NCI-H748 (cell line): ENCODE results near the gene DIP2C.
"Not testable (repeated sequence)": the region's sequence is repeated elsewhere in the genome, so short reads cannot be mapped to it uniquely, and the experiment has no call there.

Source experiments
- DNase-seq: peaks from one replicate; lab custom pipeline; 2025; ENCODE audit not compliant: unreplicated experiment; lab: John Stamatoyannopoulos, UW

DIP2C gene

DNA sequence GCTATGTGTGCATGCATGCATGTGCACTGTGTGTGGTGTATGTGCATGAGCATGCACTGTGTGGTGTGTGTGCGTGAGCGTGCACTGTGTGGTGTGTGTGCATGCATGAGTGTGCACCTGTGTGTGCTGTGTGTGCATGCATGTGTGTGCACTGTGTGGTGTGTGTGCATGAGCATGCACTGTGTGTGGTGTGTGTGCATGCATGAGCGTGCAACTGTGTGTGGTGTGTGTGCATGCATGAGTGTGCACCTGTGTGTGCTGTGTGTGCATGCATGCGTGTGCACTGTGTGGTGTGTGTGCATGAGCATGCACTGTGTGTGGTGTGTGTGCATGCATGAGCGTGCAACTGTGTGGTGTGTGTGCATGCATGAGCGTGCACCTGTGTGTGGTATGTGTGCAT is 10.7 kb upstream of the DIP2C start:
- DNase-seq: not testable (repeated sequence)

DNA sequence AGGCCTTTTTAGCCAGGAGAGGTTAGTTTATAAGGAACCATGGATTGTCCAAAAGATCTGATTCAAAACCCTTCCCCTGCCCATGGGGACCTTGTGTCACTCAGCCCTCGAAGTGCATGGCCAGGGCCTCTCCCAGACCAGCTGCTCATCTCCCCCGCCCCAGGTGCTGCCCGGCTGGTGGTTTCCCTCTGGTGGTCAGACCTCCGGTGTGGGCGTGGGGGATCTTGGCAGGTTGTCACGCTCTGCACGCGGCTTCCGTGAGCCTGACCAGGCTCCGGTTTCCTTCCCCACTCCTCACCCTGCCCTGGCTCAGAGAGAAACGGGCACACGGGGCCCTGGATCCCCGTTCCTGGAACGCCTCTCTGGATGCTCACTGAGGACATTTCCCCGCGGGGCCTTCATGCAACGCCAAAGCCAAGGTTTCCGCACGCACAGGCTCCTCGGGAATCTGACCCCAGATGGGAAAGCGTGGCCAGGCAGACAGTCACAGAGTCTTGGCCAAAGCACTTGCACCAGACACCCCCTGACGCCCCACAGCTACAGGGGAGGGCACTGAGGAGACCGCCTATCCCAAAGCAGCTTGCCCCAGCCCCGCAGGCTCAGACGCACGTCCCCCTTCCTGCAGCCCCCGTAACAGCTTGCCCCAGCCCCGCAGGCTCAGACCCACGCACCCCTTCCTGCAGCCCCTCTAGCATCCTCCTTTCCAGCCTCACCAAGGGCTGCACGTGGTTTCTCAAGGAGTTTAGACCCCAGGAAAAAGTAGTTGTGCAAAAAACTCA is 7.8 kb upstream of the DIP2C start:
- DNase-seq: no peak

DNA sequence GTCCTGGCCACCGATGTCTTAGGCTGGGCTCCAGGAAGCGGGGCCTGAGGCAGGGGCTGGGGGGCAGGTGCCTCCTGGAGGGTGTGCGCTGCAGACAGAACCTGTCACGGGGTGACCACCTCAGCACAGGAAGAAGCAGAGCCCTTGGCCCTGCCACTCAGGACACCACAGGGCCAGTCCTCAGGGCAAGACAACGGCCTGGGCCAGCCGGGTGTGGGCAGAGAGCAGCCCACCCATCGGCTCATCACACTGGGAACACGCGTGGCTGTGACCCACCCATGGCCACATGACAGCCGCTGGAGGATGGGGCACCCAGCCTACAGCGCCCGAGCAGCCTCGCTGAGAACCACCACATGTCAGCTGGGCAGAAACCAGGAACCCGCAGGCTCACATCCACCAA is 5.9 kb upstream of the DIP2C start:
- no peak for DNase-seq

DNA sequence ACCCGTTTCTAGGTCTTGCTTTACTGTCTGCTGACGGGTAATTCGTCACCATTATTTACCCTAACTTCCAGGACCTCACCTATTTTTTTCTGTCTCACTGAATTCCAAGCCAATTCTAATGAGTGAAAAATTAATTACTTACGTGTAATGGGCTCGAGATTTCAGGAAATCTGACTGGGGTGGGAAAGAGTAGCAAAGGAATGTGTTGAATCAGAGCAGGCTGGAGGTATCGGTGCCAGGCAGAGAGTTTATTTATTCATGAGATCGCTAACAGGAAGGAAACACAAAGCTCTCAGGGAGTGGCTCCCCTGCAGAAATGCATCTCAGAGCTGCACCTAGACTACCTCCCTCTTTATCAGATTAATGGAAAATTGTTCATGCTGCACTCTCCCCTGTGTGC is 4.0 kb upstream of the DIP2C start:
- DNase-seq: peak; percentile 28

DNA sequence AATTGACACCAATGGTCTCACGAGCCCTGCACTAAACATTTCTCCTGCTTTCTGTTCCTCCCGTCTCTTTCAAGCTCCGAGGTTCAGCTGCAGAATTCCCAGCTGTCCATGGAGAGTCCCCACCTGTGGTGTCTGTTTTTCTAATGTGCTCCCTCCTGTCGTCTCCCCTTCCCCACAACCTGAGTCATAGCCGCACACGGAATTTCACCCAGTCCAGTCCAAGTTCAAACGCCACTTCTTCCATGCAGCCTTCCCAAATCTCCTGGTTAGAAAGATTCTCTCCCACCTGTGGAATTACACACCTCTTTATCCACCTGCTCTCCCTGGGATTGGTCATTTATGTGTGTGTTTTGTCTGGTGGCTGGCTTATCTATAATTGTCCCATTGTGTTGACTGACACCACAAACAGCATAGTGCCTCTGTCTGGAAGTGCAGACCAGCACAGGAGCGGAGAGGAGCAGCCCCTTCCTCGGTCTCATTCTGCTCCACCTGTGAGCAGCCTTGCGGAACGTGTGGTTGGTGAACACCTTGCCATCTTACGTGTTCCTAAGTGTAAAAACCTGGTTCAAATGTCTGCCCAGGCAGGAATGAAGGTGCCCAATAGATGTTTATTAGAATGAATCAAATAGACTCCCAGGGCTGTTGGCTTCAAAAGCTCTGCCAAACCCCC is 3.3 kb upstream of the DIP2C start:
- no peak for DNase-seq

DNA sequence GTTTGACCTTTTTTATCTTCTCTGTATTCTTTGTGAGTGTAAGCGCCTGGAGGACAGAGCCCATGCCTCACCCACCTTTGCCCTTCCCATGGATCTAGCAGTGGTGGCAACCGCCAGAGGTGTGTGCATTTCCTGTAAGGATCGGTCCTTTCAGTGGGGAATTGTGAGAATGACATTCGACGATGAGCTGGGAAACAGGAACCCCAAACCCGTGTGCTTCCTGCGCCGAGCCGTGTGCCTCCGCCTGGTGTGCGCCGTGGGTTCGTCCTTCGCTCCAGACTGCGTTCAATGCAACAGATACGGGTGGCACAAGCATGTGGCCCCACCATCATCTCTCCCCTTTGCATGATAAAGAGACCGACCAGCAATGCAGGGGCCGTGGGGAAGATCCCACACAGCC is 1.7 kb upstream of the DIP2C start:
- DNase-seq: no peak

DNA sequence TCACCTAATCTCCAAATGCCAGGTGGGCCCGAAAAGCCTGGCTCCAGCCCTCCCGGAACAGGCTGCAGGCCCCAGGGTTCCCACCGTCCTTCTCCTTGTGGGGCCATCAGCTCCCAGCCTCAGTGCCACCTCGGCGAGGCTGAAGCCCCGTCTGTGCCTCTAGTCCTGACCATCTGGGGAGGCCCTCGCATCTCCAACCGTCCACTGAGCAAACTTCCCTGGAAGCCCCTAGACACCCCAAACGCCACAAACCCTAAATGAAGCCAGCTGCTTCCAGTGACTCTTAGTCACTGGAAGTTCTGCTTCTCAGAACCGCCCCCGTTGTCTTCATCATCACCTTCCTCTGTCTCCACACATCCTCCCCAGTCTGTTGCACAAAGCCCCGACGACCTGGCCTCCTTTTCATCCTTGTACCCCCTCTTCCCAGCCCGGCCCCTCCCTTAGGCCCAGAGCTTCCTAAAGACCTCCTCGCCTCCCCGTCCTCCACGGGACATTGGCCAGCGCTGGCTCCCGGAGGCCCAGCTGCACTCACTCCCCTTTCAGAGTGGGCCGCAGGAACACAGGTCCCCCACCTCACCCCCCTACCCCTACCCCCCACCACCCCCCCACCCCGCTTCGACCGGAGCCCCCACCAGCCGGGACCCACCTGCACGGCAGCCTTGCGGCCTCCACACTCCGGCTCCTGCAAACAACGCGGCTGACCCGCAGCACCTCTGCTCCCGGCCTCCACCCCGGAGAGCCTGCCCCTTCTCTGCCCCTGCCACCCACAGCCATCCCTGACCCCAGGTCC is 1.1 kb upstream of the DIP2C start:
- no peak for DNase-seq

DNA sequence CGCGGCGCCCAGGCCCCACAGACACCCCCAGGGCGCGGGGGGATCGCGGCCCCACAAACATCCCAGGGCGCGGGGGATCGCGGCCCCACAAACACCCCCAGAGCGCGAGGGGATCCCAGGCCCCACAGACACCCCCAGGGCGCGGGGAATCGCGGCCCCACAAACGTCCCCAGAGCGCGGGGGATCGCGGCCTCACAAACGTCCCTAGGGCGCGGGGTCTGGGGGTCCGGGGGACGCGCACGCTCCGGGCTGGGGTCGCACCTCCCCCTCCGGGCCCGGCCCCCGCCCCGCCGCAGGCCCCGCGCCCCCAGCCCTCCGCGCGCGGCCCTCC is 382 bp downstream of the DIP2C start:
- no peak for DNase-seq

DNA sequence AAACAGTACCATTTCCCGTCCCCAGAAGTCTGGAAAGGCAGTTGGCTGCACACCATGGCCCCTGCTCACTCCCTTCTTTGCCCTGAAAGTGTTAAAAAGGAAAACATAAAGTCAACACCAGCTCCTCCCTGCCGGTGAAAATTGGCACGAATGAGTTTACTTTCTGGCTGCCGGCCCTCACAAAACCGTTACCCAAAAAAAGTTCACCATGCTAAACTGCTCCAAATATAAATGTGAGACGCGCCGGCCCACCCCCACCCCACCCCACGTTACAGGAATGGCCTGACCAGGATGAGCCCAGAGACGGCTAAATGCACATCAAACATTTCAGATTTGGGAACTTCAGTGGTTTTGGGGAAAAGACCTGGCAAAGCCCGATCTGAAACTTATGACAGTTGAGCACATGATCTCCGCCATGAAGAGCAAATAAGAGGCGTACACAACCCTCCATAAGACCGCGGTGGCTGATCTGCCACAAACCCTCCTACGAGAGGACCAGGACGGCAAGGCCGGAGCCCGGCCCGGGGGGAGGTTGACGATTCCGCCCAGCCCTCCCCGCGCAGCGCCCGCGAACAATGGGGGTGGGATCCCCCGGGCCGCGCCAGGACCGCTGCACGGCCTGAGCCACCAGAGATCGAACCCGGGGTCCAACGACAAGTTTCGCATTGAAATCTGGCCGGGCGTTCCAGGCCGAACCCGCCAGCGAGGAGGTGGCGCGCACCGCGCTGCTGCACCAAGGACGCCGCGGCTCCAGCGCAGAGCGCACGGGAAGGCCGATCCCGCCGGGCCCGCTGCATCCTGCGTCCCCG is 952 bp downstream of the DIP2C start:
- peak; percentile 58 for DNase-seq

DNA sequence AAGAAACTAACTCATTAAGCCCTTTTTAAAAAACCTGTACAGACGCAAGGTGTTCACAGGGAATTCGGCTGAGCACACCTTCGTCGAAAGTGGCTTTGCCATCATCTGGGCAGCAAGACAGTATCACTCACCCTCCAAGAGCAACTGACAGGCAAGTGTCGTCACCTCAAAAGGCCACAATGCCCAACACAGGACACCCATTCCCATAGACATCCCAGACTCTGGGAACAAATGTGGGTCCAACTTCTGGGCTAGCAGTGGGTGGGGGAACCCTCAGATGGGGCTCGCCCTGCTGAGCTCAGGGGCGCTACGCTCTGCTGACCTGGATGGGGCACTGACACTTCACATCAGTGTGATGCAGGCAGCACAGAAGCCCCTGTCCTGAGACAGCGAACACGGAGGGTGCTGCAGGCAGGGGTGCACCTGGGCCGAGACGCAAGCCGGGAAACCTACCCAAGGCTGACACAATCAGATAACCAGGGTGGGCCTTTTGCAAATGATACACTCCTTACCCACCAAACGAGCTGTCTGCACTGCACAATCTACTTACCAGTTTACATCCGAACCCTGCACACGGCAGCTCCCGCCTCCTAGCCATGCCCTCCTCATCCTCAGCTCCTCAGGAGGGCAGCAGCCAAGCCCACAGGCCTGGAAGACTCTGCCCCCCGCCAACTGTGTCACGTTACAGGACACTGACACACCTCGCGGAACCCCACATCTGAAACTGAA is 1.7 kb downstream of the DIP2C start:
- no peak for DNase-seq

DNA sequence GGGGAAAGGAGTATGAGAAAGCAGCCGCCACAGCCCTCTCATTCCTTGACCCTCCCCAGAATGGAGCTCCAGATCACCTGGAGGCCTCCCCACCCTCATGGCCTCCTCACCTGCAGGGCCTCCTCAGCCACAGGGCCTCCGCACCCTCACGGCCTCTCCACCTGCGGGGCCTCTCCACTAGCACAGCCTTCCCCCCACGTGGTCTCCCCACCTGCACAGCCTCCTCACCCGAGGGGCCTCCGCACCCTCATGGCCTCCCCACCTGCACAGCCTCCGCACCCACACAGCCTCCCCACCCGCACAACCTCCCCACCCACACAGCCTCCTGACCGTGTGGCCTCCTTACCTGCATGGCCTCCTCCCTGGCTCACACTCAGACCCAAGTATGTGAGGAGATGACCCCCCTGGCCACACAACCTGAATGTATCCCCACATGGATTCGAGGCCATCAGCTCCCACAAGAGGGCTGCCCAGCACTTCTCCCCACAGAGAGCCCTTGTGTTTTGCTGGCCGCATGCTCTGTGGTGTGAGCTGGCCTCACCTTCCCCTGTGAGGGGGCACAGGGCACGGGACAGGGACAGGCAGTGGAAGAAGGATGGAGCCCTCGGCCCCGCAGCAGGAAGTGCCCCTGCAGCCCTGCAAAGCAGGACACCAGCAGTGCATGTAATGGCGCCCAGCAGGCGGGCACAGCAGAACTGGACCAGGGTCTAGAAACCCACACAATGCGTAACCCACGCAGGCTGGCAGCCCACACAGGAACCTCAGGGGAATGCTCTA is 3.1 kb downstream of the DIP2C start:
- DNase-seq: no peak

DNA sequence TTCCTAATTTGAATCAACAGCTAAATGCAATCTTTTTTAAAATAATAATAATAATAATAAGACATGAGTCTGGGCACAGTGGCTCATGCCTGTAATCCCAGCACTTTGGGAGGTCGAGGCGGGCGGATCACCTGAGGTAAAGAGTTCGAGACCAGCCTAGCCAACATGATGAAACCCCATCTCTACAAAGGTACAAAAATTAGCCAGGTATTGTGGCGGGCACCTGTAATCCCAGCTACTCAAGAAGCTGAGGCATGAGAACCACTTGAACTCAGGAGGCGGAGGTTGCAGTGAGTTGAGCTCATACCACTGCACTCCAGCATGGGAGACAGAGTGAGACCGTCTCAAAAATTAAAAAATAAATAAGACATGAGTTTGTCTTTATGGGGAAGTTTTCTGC is 3.9 kb downstream of the DIP2C start:
- no peak for DNase-seq

DNA sequence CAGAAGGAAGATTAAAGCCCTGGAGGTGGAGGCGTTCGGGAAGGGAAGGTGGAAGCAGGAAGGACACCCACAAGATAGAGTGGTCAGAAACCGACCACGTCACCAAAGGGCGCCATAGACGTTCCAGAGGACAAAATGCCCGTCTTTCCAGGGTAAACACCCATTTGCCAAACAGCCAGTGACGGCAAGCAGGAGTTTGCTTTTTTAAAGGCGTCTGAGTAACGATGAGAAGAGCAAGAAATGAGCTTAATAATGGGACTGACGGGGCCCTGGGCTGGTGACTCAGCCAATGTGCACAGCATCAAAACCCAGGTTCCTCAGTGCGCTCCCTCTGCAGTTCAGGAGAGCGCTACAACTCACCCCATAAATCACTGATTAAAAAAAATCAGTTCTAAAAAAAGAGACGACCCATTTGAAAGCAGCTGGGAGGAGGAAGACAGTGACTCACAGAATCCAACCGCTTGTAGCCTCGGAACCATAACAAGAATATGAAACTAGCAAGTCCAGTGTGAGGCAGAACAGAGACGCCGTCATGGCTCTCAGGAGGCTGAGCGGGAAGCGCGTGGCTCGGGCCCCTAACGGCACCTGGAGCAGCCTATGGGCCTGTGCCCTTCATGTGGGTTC is 5.9 kb downstream of the DIP2C start:
- DNase-seq: no peak

DNA sequence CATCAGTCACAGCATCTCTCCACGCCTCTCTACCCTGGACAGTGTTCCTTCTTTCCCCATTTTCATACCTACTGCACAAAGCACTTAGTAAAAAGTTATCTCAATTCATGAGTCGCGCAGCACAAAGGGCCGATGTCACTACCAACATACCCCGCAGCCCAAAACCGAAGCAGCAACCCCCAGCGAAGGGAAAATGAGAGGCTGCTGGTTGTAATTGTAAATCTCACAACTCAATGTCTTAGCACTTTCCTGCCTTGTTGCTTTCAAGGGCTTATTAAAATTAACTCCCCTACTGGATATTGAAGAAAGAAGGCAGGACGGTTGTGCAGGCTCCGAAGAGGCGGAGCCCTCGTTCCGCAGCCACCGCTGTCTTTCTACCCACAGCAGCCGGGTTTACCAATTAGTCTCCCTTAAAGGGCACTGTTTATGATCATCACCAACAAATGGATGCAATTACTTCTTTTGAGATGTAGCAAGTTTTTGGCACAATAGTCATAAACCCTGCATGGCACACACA is 6.5 kb downstream of the DIP2C start:
- DNase-seq: no peak

DNA sequence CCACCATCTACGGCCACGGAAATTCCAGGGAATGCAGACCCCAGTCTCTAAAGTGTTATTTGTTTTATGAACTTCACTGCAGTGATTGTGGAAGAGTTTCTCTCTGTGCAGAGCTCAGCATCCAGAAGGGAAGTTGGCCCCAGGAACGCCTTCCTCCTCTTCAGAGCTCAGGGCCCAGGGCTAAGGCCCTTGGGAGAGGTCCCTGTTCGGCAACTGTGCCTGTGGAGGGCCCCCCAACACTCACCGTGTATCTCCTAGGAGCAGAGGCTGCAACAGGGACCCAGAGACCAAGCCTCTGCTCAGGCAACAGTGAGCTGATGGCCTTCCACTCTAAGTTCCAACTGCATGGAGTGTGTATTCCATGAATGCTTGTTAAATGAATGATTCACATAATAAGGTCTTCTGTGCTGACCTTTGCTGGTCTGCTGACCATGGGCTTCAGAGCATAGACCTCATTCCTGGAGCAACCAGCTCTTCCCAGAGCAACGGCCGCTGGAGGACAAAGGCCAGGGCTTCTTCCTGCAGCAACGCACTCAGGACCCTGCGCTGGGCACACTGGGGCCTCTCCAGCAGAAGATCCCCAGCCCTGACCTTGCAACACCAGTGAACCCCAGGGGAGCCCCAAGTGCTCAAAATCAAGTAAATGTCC is 7.7 kb downstream of the DIP2C start:
- no peak for DNase-seq

DNA sequence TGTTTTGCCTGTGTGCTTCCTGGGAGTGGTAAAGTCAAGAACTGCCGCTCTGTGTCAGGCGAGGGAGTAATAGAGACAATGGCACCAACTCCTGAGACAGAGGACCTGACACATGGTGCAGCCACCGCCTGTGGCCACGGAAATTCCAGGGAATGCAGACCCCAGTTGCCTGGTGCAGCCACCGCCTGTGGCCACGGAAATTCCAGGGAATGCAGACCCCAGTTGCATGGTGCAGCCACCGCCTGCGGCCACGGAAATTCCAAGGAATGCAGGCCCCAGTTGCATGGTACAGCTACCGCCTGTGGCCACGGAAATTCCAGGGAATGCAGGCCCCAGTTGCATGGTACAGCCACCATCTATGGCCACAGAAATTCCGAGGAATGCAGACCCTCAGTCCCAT is 8.7 kb downstream of the DIP2C start:
- no peak for DNase-seq

DNA sequence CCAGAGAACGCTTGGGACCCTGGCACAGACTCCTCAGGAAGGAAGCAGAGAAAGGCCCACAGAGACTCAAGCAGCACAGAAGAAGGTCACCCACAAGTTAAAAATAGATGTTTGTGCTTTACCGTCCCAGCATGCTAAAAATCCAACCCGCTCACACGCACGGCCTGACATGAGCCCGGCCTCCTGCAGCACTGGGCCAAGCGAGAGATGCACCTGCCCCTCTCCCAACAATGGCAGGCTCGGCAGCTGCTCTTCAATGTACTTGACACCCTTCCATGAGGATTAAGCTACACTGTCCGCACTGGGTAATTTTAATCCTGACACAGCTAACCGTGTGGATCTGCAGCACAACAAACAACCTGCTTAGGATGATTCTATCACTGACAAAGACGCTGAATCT is 9.3 kb downstream of the DIP2C start:
- DNase-seq: peak; percentile 78

DNA sequence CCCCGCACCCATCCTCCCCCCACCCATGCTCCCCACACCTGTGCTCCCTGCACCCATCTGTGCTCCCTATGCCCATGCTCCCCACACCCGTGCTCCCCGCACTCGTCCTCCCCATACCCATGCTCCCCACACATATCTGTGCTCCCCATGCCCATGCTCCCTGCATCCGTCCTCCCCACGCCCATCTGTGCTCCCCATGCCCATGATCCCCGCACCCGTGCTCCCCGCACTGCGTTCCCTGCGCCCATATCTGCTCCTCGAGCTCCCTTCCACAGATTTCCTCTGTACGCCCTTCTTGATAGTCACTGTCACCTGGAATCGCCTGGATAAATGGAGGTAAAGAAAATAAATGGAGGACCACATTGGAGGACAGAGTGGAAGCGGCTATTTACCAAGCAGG is 9.9 kb downstream of the DIP2C start:
- DNase-seq: no peak

DNA sequence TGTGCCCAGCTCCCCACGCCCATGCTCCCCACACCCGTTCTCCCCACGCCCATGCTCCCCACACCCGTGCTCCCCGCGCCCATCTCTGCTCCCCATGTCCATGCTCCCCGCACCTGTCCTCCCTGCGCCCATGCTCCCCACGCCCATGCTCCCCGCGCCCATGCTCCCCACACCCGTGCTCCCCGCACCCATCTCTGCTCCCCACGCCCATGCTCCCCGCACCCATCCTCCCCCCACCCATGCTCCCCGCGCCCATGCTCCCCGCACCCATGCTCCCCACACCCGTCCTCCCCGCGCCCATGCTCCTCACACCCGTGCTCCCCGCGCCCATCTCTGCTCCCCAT is 10.8 kb downstream of the DIP2C start:
- not testable (repeated sequence) for DNase-seq
